ENCODE data around the gene PTPRJ. TPM values are rescaled to one million over a fixed set of nuclear protein-coding genes. Genes with fewer than 3 reads are reported as not detected.

The PTPRJ gene
- total and polyA plus RNA-seq, 9 of the 15 experiments (the other 6 are each of a cell fraction or from before 2014, with no cell fraction given) = 0.56 to 10.7 (median 4.8) TPM

- TF ChIP-seq KLF1 (tag; IDR thresholded peaks at IDR 0.05) (no peak), ZNF655 (CRISPR knock-in tag; IDR thresholded peaks at IDR 0.05) (no peak), STAT6 (CRISPR knock-in tag; IDR thresholded peaks at IDR 0.05) (no peak)
Observed at GRCh38 chr11:48094643-48095339, 114.4 kb downstream of the PTPRJ start (continued).

GRCh38 chr11:48095779-48096470, 115.6 kb downstream of the PTPRJ start:
- WGBS (ENCODE audit: insufficient coverage, low coverage, missing lambda C conversion rate) = 37% methylated on average over 12 of the region's 12 CpGs
- no peaks in the 10 kb centered on the region for H3K27me3 ChIP-seq (ENCODE audit: control insufficient read depth in 2 of 2, insufficient read depth in 2 of 2, low read length in 2 of 2)
- no peaks in the 10 kb centered on the region for H3K36me3 ChIP-seq (ENCODE audit: control insufficient read depth, insufficient read depth, low read length)
- H3K9me3 ChIP-seq (replicated peaks; ENCODE audit: control insufficient read depth, insufficient read depth, low read depth, low read length) = no peaks in the 10 kb centered on the region
- FAIRE-seq = no peak
- TF ChIP-seq U2AF2 (optimal IDR thresholded peaks at IDR 0.05; ENCODE audit: low read depth, low read length) (no peak), ASH1L (IDR thresholded peaks at IDR 0.05; ENCODE audit: borderline replicate concordance, low read depth, partially characterized antibody) (no peak), ZNF445 (CRISPR knock-in tag; IDR thresholded peaks at IDR 0.05; ENCODE audit: low read depth) (no peak), PRPF4 (IDR thresholded peaks at IDR 0.05; ENCODE audit: insufficient read depth, low read depth, low read length, poor library complexity, severe bottlenecking) (no peak), ZBTB17 (CRISPR knock-in tag; IDR thresholded peaks at IDR 0.05) (no peak), TFAM (CRISPR knock-in tag; conservative IDR thresholded peaks at IDR 0.05) (no peak), U2AF1 (optimal IDR thresholded peaks at IDR 0.05; ENCODE audit: low read depth, low read length) (no peak)
- no peak overlapping the region for H3K4me3 ChIP-seq
- H2AFZ ChIP-seq (ENCODE audit: low read depth, low read length) = no peak overlapping the region
- H3K4me1 ChIP-seq (replicated peaks in 1 of 2; ENCODE audit: control insufficient read depth in 2 of 2, insufficient read depth in 2 of 2, low read length in 2 of 2) = peaks cover 0 to 7% of the 10 kb centered on the region in 2 experiments; a peak in 3 of 5 replicates
- H3K4me2 ChIP-seq (ENCODE audit: insufficient read depth, low read length) = no peak overlapping the region
- ChIA-PET POLR2A (interaction anchor here (0.7 to 1.4 kb wide), 2 partner anchors 11 to 12 kb away, joined by 3 to 5 read pairs; no protein-coding TSS in a partner anchor), CTCF (ENCODE audit: low intra/inter-chr PET ratio) (no interaction called here)
- H3K9ac ChIP-seq (ENCODE audit: insufficient read depth in 1 of 2, low read depth in 2 of 2, low read length in 2 of 2) = no peak overlapping the region
- peaks cover 7% of the 10 kb centered on the region; the same call in 1 of the 2 replicates for H4K20me1 ChIP-seq (replicated peaks; ENCODE audit: control insufficient read depth, insufficient read depth, low read length)
- no peaks in the 10 kb centered on the region for H3K79me2 ChIP-seq (ENCODE audit: control insufficient read depth, insufficient read depth, low read length)
- H3K9me1 ChIP-seq (ENCODE audit: control insufficient read depth, insufficient read depth, low read length) = no peaks in the 10 kb centered on the region
- in situ Hi-C loops (cut with MboI) (no loop called here), intact Hi-C loops (cut with micrococcal nuclease) (no loop called here)
- no TSS peak for BruUV-seq (replicated peaks)
- DNase-seq (ENCODE audit: extremely low read depth in 1 of 4, low spot score in 3 of 4) = no peak
- no peak for ATAC-seq
- H3K27ac ChIP-seq (ENCODE audit: extremely low read depth, low read depth, low read length) = no peak overlapping the region

Measured in K562 (cell line).